Loucy (cell line): ENCODE data around the gene ZFPM1.

ENCODE experiments used
- CTCF ChIP-seq: fragments of 200-600 bp; sonication (generic); conservative IDR thresholded peaks from 2 replicates; pipeline ENCODE4 v1.5.1; 2014; ENCODE audit warnings: mild to moderate bottlenecking, antibody characterized with exemption, low read length
- EZH2phosphoT487 ChIP-seq: fragments of 200-600 bp; IDR thresholded peaks from 2 replicates; pipeline ENCODE4 v1.6.1; 2018; ENCODE audit warnings: antibody characterized with exemption, mild to moderate bottlenecking, moderate library complexity, borderline replicate concordance

GRCh38 chr16:88404769-88405168 lies 48.3 kb upstream of the ZFPM1 start:
- TF ChIP-seq CTCF = no peak
- TF ChIP-seq EZH2phosphoT487 = no peak
